K562 (cell line): ENCODE data around the gene CD164L2. TPM values are rescaled to one million over a fixed set of nuclear protein-coding genes. Genes with fewer than 3 reads are reported as not detected.
A peak's percentile ranks its signal among the peaks of the same experiment; 100 is the strongest.

Experiments used
- ATAC-seq: fragments of 200-7000 bp; cut with Tn5 transposase; 3 replicates; pipeline ENCODE4 v1.9.1; 2020; ENCODE audit warnings: moderate library complexity
- BruUV-seq: library from RNA; stranded (reverse); fragments of 400-500 nt; replicated peaks from 2 replicates; lab custom pipeline; 2021; lab: Mats Ljungman, UMichigan
- CTCF ChIA-PET: fragments of 300-600 bp; formaldehyde crosslinking; extraction: SDS; loops from one replicate; lab custom pipeline; 2021; ENCODE audit warnings: low intra/inter-chr PET ratio; lab: Yijun Ruan, JAX
- POLR2A ChIA-PET: fragments of 300-600, 350-650 bp; sonication (Branson Sonifier 250); formaldehyde crosslinking; extraction: SDS; loops from one replicate; lab custom pipeline; 2021; ENCODE audit warnings: antibody characterized with exemption, inconsistent platforms; lab: Yijun Ruan, JAX
- DNase-seq, 4 experiments: peaks; one replicate each; pipeline versions ENCODE4 v3.0.0 to v3.0.0-alpha.2; 2011 to 2018; ENCODE audit warnings: low spot score in 3 of 4, mixed read lengths in 3 of 4; ENCODE audit errors: extremely low read depth in 1 of 4
- FAIRE-seq: peaks from 2 replicates; lab custom pipeline; 2011; peaks lifted over from hg19 to GRCh38; lab: Jason Lieb, UNC
- H2AFZ ChIP-seq: 2 replicates; pipeline ENCODE4 v1.6.0; 2011; ENCODE audit warnings: low read depth, low read length, control low read depth, inconsistent platforms
- H3K27ac ChIP-seq: fragments of 200-600 bp; 3 replicates; pipeline ENCODE4 v1.8.0; 2011; ENCODE audit warnings: low read depth, mild to moderate bottlenecking, control low read depth, inconsistent platforms, low read length, moderate library complexity, mixed read lengths; ENCODE audit errors: extremely low read depth
- H3K27me3 ChIP-seq, 2 experiments: fragments of 300-600 bp in 1 of 2; 2 replicates in 1 of 2; 3 replicates in 1 of 2; pipeline versions ENCODE4 v1.6.0 to v1.8.0; 2011; ENCODE audit warnings: inconsistent platforms in 2 of 2, low read length in 2 of 2, mild to moderate bottlenecking in 1 of 2, mixed read lengths in 1 of 2, moderate library complexity in 1 of 2; ENCODE audit not compliant: control insufficient read depth in 2 of 2, insufficient read depth in 2 of 2
- H3K36me3 ChIP-seq: fragments of 300-600 bp; 3 replicates; pipeline ENCODE4 v1.8.0; 2011; ENCODE audit warnings: mild to moderate bottlenecking, low read length, inconsistent platforms; ENCODE audit not compliant: control insufficient read depth, insufficient read depth
- H3K4me1 ChIP-seq, 2 experiments: fragments of 200-600 bp in 1 of 2; replicated peaks in 1 of 2; 2 replicates in 1 of 2; 3 replicates in 1 of 2; pipeline versions ENCODE4 v1.5.1 to v1.8.0; 2011; ENCODE audit warnings: inconsistent platforms in 2 of 2, low read length in 2 of 2, mild to moderate bottlenecking in 1 of 2, mixed read lengths in 1 of 2, moderate library complexity in 1 of 2; ENCODE audit not compliant: control insufficient read depth in 2 of 2, insufficient read depth in 2 of 2
- H3K4me2 ChIP-seq: 2 replicates; pipeline ENCODE4 v1.6.1; 2011; ENCODE audit warnings: low read length, control low read depth, inconsistent platforms, mixed read lengths; ENCODE audit not compliant: insufficient read depth
- H3K4me3 ChIP-seq: fragments of 200-600 bp; sonication (generic), shearing (Covaris generic); 2 replicates; pipeline ENCODE4 v1.5.1; 2016; ENCODE audit warnings: control low read depth, inconsistent platforms
- H3K79me2 ChIP-seq: fragments of 200-600 bp; 3 replicates; pipeline ENCODE4 v1.8.0; 2011; ENCODE audit warnings: low read length, inconsistent platforms; ENCODE audit not compliant: control insufficient read depth, insufficient read depth
- H3K9ac ChIP-seq, 2 experiments: 2 replicates each; pipeline versions ENCODE4 v1.6.0 to v1.6.1; 2011; ENCODE audit warnings: low read depth in 2 of 2, low read length in 2 of 2, control low read depth in 1 of 2, inconsistent platforms in 1 of 2, mild to moderate bottlenecking in 1 of 2, mixed read lengths in 1 of 2; ENCODE audit not compliant: insufficient read depth in 1 of 2
- H3K9me1 ChIP-seq: one replicate; pipeline ENCODE4 v1.6.0; 2011; ENCODE audit warnings: inconsistent platforms, mild to moderate bottlenecking, low read length, moderate library complexity; ENCODE audit not compliant: control insufficient read depth, insufficient read depth
- H3K9me3 ChIP-seq: replicated peaks from 2 replicates; pipeline ENCODE4 v1.5.1; 2011; ENCODE audit warnings: low read depth, low read length, inconsistent platforms; ENCODE audit not compliant: control insufficient read depth, insufficient read depth
- H4K20me1 ChIP-seq: replicated peaks from 2 replicates; pipeline ENCODE4 v1.6.1; 2011; ENCODE audit warnings: low read length, inconsistent platforms, mixed read lengths; ENCODE audit not compliant: control insufficient read depth, insufficient read depth
- E2F3 ChIP-seq: fragments of 250-450 bp; sonication (Bioruptor Pico); IDR thresholded peaks from 2 replicates; pipeline ENCODE4 v1.4.0; 2020; ENCODE audit warnings: mild to moderate bottlenecking
- HNRNPL ChIP-seq: fragments of 200-400 bp; formaldehyde crosslinking; IDR thresholded peaks from 2 replicates; pipeline ENCODE4 v1.6.1; 2017; ENCODE audit warnings: low read depth, mild to moderate bottlenecking, low read length
- IRF2 ChIP-seq: sonication (generic); formaldehyde crosslinking; IDR thresholded peaks from 2 replicates; pipeline ENCODE4 v1.8.1; 2022; ENCODE audit warnings: mild to moderate bottlenecking, missing genetic modification reagents
- NCOA4 ChIP-seq: fragments of 450-650 bp; IDR thresholded peaks from 2 replicates; pipeline ENCODE4 v1.6.1; 2018; ENCODE audit warnings: mild to moderate bottlenecking; ENCODE audit not compliant: partially characterized antibody
- POLR2G ChIP-seq: fragments of 200-400 bp; formaldehyde crosslinking; IDR thresholded peaks from 2 replicates; pipeline ENCODE4 v1.6.1; 2017; ENCODE audit warnings: low read depth, mild to moderate bottlenecking, antibody characterized with exemption, low read length, moderate library complexity
- RBFOX2 ChIP-seq: fragments of 200-400 bp; formaldehyde crosslinking; IDR thresholded peaks from 2 replicates; pipeline ENCODE4 v1.6.1; 2017; ENCODE audit warnings: low read depth, mild to moderate bottlenecking, low read length, moderate library complexity
- RBM15 ChIP-seq: fragments of 200-400 bp; formaldehyde crosslinking; IDR thresholded peaks from 2 replicates; pipeline ENCODE4 v1.6.1; 2018; ENCODE audit warnings: mild to moderate bottlenecking, low read length, moderate library complexity; ENCODE audit not compliant: insufficient read depth
- RBM17 ChIP-seq: fragments of 200-400 bp; formaldehyde crosslinking; IDR thresholded peaks from 2 replicates; pipeline ENCODE4 v1.6.1; 2017; ENCODE audit warnings: low read depth, mild to moderate bottlenecking, low read length, borderline replicate concordance
- ZNF224 ChIP-seq: sonication (generic); formaldehyde crosslinking; IDR thresholded peaks from 2 replicates; pipeline ENCODE4 v1.8.0; 2022; ENCODE audit warnings: mild to moderate bottlenecking, missing genetic modification reagents
- ZNF668 ChIP-seq: fragments of 250-450 bp; sonication (Bioruptor Pico); IDR thresholded peaks from 2 replicates; pipeline ENCODE4 v1.8.0; 2022; ENCODE audit warnings: mild to moderate bottlenecking, inconsistent platforms
- WGBS: fragments of 100-300 bp; shearing (Covaris generic); methylation state at CpG from one replicate; pipeline ENCODE4 v1.1.6; 2016; ENCODE audit warnings: low coverage, mixed read lengths; ENCODE audit not compliant: insufficient coverage; ENCODE audit errors: missing lambda C conversion rate; 5-methylcytosine and 5-hydroxymethylcytosine counted together
- in situ Hi-C: fragments of 300-500 bp; cut with MboI; formaldehyde crosslinking; loops from 4 replicates; pipeline ENCODE4 v1.15.0; 2018; ENCODE audit warnings: inconsistent platforms, mixed read lengths
- intact Hi-C: fragments of 100-400 bp; cut with micrococcal nuclease; formaldehyde crosslinking; loops from 2 replicates; pipeline ENCODE4 v1.14.2; 2022
- polyA plus RNA-seq, 8 experiments: library from polyadenylated mRNA; depleted of rRNA in 4 of 8; stranded (reverse) in 5 of 8; unstranded in 3 of 8; fragments of >200 nt; fragmentation: Nextera tagmentation in 2 of 8; fragmentation: Illumina TruSeq in 1 of 8; extraction: Ambion mirVana in 2 of 8; extraction: Trizol in 1 of 8; gene quantifications; 2 replicates each; pipeline versions ENCODE4 v1.2.1 to v1.2.3, GENCODE V29; 2011 to 2014; ENCODE audit warnings: inconsistent platforms in 1 of 8, missing spikeins in 1 of 8
- total RNA-seq, 7 experiments: library from RNA; depleted of rRNA in 6 of 7; stranded (reverse); fragments of >200 nt in 6 of 7; fragmentation: Illumina TruSeq in 2 of 7; extraction: Trizol in 2 of 7; gene quantifications; 2 replicates each; pipeline versions ENCODE4 v1.2.1 to v1.2.3, GENCODE V29; 2011 to 2021; ENCODE audit warnings: low replicate concordance in 1 of 7
- TF ChIP-seq, protein P1 (sequence below): sonication (generic); formaldehyde crosslinking; IDR thresholded peaks from 2 replicates; pipeline ENCODE4 v1.8.1; 2023; ENCODE audit warnings: mild to moderate bottlenecking, missing genetic modification reagents
- TF ChIP-seq, protein P2 (sequence below): IDR thresholded peaks from 3 replicates; pipeline ENCODE4 v1.6.1; 2011; ENCODE audit warnings: borderline replicate concordance, mild to moderate bottlenecking; ENCODE audit not compliant: insufficient read length, insufficient read depth
- TF ChIP-seq, protein P3 (sequence below): sonication (generic); formaldehyde crosslinking; IDR thresholded peaks from 2 replicates; pipeline ENCODE4 v1.8.0; 2022; ENCODE audit warnings: mild to moderate bottlenecking, missing genetic modification reagents
- TF ChIP-seq, protein P4 (sequence below): fragments of 450-650 bp; IDR thresholded peaks from 2 replicates; pipeline ENCODE4 v1.6.1; 2016; ENCODE audit warnings: antibody characterized with exemption
- TF ChIP-seq, protein P5 (sequence below): fragments of 450-650 bp; formaldehyde crosslinking; IDR thresholded peaks from 2 replicates; pipeline ENCODE4 v1.4.0; 2022; ENCODE audit warnings: missing genetic modification characterization

CD164L2 gene
- total and polyA plus RNA-seq, 9 of the 15 experiments (the other 6 are each of a cell fraction or from before 2014, with no cell fraction given): 0.08 to 0.92 (median 0.38) TPM; not detected in 1

DNA sequence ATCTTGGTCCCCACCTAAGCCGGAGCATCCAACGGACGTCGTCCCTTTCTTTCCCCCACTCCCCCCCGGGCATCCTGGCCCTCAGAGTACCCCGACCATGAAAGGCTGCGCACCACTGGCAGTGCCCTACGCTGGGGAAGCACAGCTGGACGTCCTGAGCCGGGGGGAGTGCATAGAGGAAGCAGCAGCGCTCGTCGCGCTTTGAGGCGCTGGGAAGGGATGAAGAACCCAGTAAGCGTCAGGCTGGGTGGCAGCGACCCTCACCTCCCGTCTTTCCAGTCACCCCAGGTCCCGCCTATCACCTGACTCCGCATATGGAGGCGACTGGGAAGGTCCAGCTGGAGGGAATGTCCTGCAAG is 22.1 kb downstream of the CD164L2 start:
- intact Hi-C loops (loop anchor here (10.0 kb wide), 1 partner anchor 166 kb away; no protein-coding TSS in a partner anchor), in situ Hi-C loops (no loop called here)
- peaks cover 18 to 70% of the 10 kb centered on the region in 2 experiments for H3K4me1 ChIP-seq
- peaks cover 6% of the 10 kb centered on the region; the same call in 1 of the 3 replicates for H3K36me3 ChIP-seq
- WGBS: 85% methylated on average over 16 of the region's 21 CpGs
- no peak overlapping the region for H3K4me3 ChIP-seq
- FAIRE-seq (no peak), DNase-seq (no peak), ATAC-seq (no peak)
- H3K79me2 ChIP-seq: no peaks in the 10 kb centered on the region
- BruUV-seq: no TSS peak
- H3K4me2 ChIP-seq: no peak overlapping the region
- no peak overlapping the region for H2AFZ ChIP-seq
- H4K20me1 ChIP-seq: peaks cover 10% of the 10 kb centered on the region; the same call in 1 of the 2 replicates
- H3K27me3 ChIP-seq: no peaks in the 10 kb centered on the region
- H3K9me3 ChIP-seq: no peaks in the 10 kb centered on the region
- ChIA-PET CTCF (no interaction called here), POLR2A (interaction anchor here (0.6 to 1.0 kb wide), 3 partner anchors 9 to 75 kb away, joined by 3 read pairs; no protein-coding TSS in a partner anchor)
- H3K9ac ChIP-seq: peak overlapping the region in 1 of 2 experiments; percentile 1; a peak in 2 of 4 replicates
- H3K9me1 ChIP-seq: no peaks in the 10 kb centered on the region
- H3K27ac ChIP-seq: no peak overlapping the region
- TF ChIP-seq NCOA4 (no peak), POLR2G (peak; percentile 42), RBFOX2 (peak; percentile 24; the same call in 1 of the 2 replicates), RBM17 (no peak), E2F3 (no peak), RBM15 (no peak), HNRNPL (0 out of 2 replicates have a peak, but pooled peaks have one; percentile 4), ZNF668 (CRISPR knock-in tag) (no peak), ZNF224 (CRISPR knock-in tag) (no peak), IRF2 (CRISPR knock-in tag) (no peak)
- TF ChIP-seq, protein P1, sequence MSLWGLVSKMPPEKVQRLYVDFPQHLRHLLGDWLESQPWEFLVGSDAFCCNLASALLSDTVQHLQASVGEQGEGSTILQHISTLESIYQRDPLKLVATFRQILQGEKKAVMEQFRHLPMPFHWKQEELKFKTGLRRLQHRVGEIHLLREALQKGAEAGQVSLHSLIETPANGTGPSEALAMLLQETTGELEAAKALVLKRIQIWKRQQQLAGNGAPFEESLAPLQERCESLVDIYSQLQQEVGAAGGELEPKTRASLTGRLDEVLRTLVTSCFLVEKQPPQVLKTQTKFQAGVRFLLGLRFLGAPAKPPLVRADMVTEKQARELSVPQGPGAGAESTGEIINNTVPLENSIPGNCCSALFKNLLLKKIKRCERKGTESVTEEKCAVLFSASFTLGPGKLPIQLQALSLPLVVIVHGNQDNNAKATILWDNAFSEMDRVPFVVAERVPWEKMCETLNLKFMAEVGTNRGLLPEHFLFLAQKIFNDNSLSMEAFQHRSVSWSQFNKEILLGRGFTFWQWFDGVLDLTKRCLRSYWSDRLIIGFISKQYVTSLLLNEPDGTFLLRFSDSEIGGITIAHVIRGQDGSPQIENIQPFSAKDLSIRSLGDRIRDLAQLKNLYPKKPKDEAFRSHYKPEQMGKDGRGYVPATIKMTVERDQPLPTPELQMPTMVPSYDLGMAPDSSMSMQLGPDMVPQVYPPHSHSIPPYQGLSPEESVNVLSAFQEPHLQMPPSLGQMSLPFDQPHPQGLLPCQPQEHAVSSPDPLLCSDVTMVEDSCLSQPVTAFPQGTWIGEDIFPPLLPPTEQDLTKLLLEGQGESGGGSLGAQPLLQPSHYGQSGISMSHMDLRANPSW: no peak
- TF ChIP-seq, protein P2, sequence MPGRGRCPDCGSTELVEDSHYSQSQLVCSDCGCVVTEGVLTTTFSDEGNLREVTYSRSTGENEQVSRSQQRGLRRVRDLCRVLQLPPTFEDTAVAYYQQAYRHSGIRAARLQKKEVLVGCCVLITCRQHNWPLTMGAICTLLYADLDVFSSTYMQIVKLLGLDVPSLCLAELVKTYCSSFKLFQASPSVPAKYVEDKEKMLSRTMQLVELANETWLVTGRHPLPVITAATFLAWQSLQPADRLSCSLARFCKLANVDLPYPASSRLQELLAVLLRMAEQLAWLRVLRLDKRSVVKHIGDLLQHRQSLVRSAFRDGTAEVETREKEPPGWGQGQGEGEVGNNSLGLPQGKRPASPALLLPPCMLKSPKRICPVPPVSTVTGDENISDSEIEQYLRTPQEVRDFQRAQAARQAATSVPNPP: no peak
- TF ChIP-seq, protein P3, sequence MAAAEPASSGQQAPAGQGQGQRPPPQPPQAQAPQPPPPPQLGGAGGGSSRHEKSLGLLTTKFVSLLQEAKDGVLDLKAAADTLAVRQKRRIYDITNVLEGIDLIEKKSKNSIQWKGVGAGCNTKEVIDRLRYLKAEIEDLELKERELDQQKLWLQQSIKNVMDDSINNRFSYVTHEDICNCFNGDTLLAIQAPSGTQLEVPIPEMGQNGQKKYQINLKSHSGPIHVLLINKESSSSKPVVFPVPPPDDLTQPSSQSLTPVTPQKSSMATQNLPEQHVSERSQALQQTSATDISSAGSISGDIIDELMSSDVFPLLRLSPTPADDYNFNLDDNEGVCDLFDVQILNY: no peak
- TF ChIP-seq, protein P4, sequence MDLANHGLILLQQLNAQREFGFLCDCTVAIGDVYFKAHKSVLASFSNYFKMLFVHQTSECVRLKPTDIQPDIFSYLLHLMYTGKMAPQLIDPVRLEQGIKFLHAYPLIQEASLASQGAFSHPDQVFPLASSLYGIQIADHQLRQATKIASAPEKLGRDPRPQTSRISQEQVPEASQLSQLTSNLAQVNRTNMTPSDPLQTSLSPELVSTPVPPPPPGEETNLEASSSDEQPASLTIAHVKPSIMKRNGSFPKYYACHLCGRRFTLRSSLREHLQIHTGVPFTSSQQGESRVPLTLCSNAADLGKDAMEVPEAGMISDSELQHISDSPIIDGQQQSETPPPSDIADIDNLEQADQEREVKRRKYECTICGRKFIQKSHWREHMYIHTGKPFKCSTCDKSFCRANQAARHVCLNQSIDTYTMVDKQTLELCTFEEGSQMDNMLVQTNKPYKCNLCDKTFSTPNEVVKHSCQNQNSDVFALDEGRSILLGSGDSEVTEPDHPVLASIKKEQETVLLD: no peak
- TF ChIP-seq, protein P5, sequence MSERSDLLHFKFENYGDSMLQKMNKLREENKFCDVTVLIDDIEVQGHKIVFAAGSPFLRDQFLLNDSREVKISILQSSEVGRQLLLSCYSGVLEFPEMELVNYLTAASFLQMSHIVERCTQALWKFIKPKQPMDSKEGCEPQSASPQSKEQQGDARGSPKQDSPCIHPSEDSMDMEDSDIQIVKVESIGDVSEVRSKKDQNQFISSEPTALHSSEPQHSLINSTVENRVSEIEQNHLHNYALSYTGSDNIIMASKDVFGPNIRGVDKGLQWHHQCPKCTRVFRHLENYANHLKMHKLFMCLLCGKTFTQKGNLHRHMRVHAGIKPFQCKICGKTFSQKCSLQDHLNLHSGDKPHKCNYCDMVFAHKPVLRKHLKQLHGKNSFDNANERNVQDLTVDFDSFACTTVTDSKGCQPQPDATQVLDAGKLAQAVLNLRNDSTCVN (CRISPR knock-in tag): no peak
